ENCODE measurements around the gene TOMM6.

TOMM6 gene

GRCh38 chr6:41787219-41787917 is at the start of gene TOMM6:
TOMM6 (plus strand) TSS chr6:41787694; CDS start chr6:41787698, 4 bp downstream.
- DNase-seq: peak; percentile 71

DNA sequence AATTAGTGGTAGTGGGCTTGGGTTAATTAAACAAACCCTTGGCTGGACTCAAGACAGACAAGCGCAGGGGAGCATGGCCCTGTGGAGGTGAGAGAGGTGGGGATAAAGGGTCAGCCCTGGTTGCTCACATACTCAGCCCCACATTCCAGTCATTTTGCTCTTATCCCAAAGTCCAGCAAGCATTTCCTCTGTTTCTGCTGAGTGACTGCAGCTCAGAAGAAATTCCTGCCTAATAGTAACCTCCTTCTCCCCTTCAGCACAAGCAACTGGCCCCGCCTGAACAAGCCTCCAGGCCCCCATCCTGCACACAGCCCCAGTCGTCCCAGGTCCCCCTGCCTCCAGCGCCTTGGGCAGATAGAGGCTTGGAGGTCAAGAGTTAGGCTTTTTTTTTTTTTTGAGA is 48.5 kb upstream of the TOMM6 start:
- DNase-seq: no peak

DNA sequence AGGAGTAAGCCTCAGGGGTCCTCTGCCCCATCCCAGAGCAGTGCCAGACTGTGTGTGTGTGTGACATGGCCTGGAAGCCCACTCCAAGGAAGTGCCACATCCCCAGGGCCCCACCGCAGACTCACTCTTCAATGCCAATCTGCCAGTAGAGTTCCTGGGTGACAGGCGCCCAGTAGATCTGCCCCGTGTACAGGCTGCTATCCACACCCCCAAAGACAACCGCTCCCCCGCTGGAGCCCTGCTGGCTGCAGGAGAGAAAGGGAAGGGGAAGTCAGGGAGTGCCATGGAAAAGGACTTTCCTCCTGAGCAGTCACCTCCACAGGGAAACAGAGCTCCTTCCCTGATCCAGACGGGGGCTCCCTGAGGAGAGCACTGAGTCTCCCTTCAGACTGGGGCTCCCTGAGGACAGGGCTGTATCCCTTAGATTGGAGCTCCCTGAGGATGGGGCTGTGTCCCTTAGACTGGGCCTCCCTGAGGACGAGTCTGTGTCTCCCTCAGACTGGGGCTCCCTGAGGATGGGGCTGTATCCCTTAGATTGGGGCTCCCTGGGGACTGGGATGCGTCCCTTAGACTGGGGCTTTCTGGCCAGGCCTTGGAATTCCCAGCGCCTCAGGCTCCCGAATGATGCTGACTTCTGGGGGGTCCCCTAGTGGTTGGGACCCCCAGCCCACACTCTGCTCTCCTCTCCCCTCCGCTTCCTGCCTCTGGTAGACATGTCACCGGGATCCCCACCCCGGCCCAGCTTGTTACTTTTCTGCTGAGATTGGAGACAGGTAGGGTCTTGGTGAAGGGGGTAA is 46.9 kb upstream of the TOMM6 start:
- no peak for DNase-seq

DNA sequence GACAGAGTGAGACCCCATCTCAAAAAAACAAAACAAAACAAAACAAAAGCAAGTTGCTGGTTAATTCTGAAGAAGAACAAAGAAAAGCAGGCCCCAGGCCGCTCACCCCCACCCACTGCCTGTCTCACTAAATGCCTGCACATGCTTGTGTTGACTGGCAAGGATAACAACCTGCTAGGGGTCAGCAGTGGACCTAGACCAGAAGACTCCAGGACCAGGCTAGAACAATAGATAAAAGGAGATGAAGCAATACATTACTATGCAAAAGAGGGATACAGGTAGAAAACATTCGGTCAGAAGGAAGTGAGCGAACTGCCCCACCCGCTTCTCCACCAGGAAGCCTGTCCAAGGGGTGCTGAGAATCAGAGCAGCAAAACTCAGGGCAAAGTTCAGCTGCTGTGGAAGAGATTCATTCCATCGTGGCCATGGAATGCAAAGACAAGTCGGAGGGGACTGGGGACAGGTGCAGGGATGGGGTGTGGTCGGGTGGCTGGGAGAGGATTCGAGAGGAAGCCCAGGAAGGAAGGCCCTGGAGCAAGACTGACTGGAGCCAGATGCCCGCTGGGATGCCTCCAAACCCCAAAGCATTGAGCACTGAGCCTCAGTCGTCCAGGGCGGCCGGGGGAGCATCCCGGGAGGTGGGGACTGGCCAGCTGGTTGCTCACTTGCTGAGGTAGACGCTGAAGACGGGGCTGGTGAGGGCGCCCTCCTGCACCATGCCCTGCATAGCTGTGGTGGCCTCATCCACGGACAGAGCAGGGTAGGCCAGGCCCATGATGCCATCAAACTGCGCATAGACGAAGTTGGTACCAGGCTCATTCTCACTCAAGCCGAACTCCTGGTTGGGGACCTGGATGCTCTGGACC is 45.6 kb upstream of the TOMM6 start:
- DNase-seq: no peak

- DNase-seq: no peak
Observed at GRCh38 chr6:41743406-41744235, 43.9 kb upstream of the TOMM6 start.

DNA sequence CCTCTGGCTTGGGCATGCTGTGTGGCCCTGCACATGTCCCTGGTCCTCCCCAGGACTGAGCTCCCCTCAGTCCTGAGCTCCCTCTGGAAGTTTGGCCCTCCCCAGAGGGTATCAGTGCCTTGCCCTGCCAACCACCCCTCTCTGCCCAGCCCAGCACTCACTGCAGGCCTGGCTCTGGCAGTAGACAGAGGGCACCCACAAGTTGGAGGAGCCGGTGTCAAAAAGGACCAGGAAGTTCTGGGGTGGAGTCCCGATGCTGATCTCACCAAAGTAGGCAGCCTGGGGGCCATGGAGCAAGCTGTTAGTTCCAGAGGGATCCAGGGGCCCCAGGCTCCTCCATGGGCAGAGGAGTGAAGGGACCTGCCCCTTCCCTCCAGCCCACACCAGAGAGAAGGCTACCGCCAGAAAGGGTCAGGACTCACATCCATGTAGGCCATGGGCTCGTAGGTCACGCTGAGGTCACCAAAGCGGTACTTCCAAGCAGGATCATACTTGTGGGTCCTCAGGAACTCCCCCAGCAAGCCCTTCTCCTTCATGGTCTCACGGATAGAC is 43.2 kb upstream of the TOMM6 start:
- DNase-seq: no peak

DNA sequence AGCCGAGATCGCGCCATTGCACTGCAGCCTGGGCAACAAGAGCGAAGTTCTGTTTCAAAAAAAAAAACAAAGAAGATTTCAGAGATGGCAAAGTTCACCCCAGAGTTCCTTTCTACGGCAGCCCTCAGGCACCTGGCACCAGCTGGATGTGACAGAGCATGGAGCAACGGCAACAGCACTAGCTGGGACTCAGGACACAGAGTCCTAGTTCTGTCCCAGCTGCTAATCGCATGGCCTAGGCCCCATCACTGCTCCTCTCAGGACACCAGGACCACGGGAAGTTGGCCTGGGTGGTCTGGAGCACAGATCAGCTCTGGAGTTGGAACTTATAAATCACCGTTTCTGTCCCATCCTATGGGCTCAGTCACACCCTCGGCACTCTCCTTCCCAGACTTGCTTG is 41.4 kb upstream of the TOMM6 start:
- no peak for DNase-seq

DNA sequence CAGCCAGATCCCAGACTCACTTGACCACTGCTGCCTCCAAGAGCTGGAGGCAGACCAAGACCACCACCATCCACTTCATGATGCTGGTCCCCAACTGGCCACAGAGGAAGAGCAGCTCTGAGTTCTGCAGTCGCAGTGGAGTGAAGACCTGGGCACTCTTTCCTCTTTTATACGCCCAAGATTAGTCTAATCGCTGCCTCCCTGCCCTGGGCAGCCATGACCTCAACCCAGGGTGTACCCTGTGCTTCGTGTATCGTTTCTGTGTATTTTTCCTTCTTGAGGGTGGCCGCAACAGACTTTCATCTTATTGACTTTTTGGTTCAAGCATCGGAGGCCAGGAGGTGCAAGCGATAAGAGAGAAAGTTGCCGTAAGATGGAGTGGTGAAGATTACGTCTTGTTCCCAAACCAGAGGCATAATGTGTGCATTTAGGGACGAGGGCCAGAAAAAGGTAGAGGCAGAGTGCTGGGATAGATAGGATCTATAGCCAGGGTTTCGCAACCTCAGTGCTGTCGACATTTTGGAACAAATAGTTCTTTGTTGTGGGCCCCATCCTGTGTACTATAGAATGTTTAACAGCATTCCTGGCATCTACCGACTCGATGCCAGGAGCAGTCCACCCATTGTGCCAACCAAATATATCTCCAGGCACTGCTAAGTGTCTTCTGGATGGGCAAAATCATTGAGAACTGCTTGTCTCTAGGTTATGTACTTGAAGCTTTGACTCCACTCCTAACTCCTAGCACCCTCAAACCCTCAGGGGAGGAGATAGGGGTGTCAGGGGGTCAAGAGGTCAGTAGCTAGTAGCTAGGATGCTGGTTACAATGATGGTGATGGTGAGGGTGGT is 40.0 kb upstream of the TOMM6 start, which contains the start of gene PGC:
PGC (minus strand) TSS at position 142 of the 846 bp plus-strand sequence; CDS start at position 79, 63 bp downstream.
- DNase-seq: no peak

DNA sequence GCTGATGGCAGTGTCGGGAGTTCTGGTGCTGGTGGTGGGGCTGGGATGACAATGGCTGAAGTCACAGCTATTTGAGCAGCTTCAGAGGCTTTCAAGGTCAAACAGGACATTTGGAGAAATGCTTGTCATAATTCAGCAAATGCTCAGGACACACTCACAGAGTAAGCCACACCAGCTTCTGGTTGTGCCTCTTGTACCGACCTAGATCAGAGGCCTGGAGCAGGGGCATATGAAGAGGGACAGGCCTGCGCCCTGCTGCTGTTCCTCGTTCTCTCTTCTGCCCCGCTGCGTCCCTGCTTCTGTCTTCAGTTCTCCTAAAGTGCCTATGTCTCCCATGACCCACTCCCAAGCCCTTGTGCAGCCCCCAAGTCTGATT is 39.4 kb upstream of the TOMM6 start:
- DNase-seq: no peak

DNA sequence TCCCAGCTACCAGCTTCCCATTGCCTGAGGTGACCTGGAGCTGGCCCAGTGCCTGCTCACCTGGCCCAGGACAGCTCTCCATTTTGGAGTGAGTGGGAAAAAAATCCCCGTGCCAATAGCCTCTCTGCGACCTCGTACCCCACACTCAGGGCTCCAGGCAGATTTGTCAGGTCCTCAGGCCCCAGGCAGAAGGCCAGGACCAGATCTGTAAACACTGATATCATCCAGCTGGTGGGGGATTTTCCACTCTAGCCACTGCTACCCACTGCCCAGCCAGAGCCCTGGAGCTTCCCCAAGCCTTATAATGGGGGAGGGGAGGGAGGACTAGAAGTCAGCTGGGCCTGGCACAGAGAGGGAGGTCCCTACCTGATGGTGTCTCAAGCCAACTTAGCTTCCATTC is 39.0 kb upstream of the TOMM6 start:
- no peak for DNase-seq

DNA sequence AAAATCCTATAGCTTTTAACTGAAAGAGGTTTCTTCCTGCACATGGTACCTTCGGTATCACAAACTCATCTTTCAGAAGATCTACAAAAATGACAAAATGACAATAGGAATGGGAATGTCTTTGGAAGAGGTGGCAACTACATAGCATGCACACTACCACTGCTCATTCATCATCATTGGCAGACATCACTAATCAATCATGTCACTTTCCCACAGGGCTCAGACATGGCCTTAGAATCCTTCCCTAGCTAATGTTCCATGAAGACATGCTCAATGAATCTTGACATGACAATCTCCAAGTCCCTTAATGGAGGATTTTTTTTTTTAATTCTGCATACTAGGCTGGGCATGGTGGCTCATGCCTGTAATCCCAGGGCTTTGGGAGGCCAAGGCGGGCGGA is 37.1 kb upstream of the TOMM6 start:
- no peak for DNase-seq

- DNase-seq: no peak
Observed at GRCh38 chr6:41755895-41756294, 31.6 kb upstream of the TOMM6 start.

DNA sequence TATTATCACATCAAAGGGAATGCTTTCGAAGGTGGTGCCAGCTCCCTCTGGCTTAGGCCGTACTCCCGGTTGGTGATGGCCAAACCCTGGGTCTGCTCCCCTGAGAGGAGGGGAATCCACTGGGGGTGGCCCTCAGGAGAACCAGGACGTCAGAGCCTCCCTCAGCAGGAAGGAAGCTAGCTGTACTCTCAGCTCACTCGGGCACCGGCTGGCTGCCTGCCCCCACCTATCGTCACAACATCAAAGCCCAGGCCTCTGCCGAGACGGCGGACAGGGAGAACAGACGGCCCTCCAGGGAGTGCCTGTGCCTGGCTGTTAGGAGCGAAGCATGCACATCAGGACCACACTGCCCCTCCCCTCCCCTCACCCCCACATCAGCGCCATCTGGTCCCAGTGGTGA is 31.1 kb upstream of the TOMM6 start:
- no peak for DNase-seq

GRCh38 chr6:41757271-41757670 is 30.2 kb upstream of the TOMM6 start:
- no peak for DNase-seq

DNA sequence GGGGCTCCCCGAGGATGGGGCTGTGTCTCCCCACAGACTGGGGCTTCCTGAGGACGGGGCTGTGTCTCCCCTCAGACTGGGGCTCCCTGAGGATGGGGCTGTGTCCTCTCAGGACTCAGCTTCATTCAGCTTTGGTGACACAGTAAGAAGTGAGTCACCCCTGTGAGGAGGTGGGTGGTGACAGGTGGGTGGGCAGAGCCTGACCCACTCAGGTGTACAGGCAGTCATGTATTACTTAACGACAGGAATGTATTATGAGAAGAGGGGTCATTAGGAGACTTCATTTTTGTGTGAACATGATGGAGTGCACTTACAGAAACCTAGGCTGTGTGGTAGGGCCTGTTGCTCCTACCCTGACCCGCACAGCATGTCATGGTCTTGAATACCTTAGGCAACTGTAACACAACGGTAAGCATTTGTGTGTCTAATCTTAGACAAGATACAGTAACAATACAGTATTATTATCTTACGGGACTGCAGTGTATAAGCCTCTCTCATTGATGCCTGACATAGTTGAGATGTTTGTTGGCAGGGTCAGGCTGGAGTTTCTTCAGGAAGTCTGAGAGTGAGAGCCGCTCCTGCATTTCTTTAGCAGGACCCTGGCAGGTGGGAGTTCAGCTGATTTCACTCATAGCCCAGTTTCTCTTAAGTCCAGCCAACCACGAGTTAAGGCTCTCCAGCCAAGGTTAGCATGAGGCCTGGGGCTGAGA is 29.4 kb upstream of the TOMM6 start:
- no peak for DNase-seq

GRCh38 chr6:41758641-41759035 is 28.9 kb upstream of the TOMM6 start:
- DNase-seq: no peak

DNA sequence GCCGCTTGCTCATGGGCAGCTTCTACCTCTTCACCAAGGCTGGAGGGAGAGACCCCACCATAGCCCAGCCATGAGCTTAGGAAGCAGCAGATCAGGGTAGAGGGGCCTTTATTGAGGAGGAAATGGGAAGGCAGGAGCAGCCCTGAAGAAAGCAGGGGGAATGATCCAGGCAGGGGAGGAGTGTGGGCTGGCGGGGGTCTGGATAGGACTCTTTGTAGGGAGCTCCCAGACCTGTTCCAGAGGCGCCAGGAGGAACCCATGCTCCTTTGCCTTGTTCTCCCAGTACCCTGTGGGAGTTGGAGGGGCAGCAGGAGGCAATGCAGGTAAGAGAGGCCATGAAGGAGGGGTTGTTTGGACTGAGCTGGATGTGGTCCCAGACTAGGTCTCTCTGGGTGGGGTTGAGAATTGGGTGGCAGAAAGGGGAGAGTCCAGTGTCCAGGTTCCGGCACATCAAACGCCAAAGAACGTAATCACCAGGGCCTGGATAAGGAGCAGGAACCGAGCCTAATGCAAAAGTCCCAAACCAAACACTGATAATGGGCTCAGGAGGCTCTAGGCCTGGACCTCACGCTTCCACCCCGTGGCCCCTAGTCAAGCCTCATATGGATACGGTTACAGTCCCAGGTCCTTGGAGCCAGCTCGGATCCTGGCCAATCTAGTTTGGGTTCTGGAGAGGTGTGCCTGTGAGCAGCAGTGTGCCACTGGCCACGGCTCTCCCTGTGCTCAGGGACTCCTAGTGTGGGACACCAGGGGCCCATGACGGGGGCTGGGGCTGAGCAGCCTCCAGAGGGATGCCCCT is 28.2 kb upstream of the TOMM6 start:
- DNase-seq: no peak

DNA sequence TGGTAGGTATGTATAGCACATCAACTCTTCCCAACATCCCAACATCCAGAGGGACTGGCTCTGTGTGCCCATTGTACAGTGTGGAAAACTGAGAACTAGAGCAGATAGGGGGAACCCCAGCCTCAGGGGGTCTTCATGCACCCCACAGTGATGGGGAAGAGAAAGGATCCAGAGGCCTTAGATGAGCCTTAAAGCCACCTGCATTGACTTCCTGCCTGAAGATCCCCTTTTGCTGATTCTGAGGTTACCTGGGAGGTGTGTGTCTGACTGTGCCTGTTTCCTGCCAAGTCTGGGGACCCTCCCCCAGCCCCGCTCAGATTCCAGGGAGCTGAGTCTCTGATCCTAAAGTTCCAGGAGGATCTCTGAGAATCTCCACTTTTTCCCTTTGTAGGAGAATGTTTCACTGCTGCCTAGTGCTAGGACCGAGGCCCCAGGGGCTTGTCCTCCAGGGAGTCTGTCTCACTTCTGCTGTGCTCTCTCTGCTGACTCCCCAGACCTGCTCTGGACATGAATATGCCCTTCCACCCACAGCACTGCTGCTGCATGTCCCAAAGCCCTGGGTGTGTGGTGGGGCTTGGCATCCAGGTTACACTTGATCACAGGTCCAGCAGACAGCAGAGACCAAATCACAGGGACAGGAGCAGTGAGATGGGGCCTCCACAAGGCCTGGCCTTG is 27.5 kb upstream of the TOMM6 start:
- no peak for DNase-seq

DNA sequence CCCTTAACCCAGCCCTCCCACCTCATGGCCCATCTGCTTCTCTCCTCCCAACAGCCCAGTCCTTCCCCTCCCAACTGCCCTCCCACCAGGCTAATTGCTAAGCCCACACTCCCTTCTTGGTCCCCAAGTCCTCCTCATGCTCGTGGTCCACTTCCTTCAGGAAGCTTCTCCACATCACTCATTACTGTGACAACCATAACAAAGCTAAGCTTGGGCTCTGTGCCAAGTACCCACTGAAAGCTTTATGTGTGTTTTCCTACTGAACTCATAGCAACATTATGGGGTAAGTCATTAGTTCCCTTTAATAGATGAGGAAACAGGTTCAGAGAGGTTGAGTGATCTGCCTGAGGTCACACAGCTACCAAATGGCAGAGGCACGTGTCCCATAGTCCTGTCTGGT is 24.0 kb upstream of the TOMM6 start:
- no peak for DNase-seq
